Glomerular visceral epithelial cell (primary cell): ENCODE results near the gene ZNF419.

Experiments
- DNase-seq: peaks from one replicate; pipeline ENCODE4 v3.0.0-alpha.2; 2016; ENCODE audit errors: extremely low spot score

Gene ZNF419

DNA sequence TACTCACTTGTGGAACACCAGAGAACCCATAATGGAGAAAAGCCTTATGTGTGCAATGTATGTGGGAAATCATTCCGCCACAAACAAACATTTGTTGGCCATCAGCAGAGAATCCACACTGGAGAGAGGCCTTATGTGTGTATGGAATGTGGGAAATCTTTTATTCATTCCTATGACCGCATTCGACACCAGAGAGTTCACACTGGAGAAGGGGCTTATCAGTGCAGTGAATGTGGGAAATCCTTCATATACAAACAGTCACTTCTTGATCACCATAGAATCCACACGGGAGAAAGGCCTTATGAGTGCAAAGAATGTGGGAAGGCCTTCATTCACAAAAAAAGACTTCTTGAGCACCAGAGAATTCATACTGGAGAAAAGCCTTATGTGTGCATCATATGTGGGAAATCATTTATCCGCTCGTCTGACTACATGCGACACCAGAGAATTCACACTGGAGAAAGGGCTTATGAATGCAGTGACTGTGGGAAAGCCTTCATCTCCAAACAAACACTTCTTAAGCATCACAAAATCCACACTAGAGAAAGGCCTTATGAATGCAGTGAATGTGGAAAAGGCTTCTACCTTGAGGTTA is 50.5 kb downstream of the ZNF419 start:
- DNase-seq, result no peak
